K562 (cell line): Measurements from ENCODE around the gene ANKRD12. TPM values are rescaled to one million over a fixed set of nuclear protein-coding genes. Genes with fewer than 3 reads are reported as not detected.

Experiments used
- ATAC-seq: fragments of 200-7000 bp; cut with Tn5 transposase; 3 replicates; pipeline ENCODE4 v1.9.1; 2020; ENCODE audit warnings: moderate library complexity
- BruUV-seq: library from RNA; stranded (reverse); fragments of 400-500 nt; replicated peaks from 2 replicates; lab custom pipeline; 2021; lab: Mats Ljungman, UMichigan
- CTCF ChIA-PET: fragments of 300-600 bp; formaldehyde crosslinking; extraction: SDS; loops from one replicate; lab custom pipeline; 2021; ENCODE audit warnings: low intra/inter-chr PET ratio; lab: Yijun Ruan, JAX
- POLR2A ChIA-PET: fragments of 300-600, 350-650 bp; sonication (Branson Sonifier 250); formaldehyde crosslinking; extraction: SDS; loops from one replicate; lab custom pipeline; 2021; ENCODE audit warnings: antibody characterized with exemption, inconsistent platforms; lab: Yijun Ruan, JAX
- DNase-seq, 4 experiments: peaks; one replicate each; pipeline versions ENCODE4 v3.0.0 to v3.0.0-alpha.2; 2011 to 2018; ENCODE audit warnings: low spot score in 3 of 4, mixed read lengths in 3 of 4; ENCODE audit errors: extremely low read depth in 1 of 4
- FAIRE-seq: peaks from 2 replicates; lab custom pipeline; 2011; peaks lifted over from hg19 to GRCh38; lab: Jason Lieb, UNC
- H2AFZ ChIP-seq: 2 replicates; pipeline ENCODE4 v1.6.0; 2011; ENCODE audit warnings: low read depth, low read length, control low read depth, inconsistent platforms
- H3K27ac ChIP-seq: fragments of 200-600 bp; 3 replicates; pipeline ENCODE4 v1.8.0; 2011; ENCODE audit warnings: low read depth, mild to moderate bottlenecking, control low read depth, inconsistent platforms, low read length, moderate library complexity, mixed read lengths; ENCODE audit errors: extremely low read depth
- H3K27me3 ChIP-seq, 2 experiments: fragments of 300-600 bp in 1 of 2; 2 replicates in 1 of 2; 3 replicates in 1 of 2; pipeline versions ENCODE4 v1.6.0 to v1.8.0; 2011; ENCODE audit warnings: inconsistent platforms in 2 of 2, low read length in 2 of 2, mild to moderate bottlenecking in 1 of 2, mixed read lengths in 1 of 2, moderate library complexity in 1 of 2; ENCODE audit not compliant: control insufficient read depth in 2 of 2, insufficient read depth in 2 of 2
- H3K36me3 ChIP-seq: fragments of 300-600 bp; 3 replicates; pipeline ENCODE4 v1.8.0; 2011; ENCODE audit warnings: mild to moderate bottlenecking, low read length, inconsistent platforms; ENCODE audit not compliant: control insufficient read depth, insufficient read depth
- H3K4me1 ChIP-seq, 2 experiments: fragments of 200-600 bp in 1 of 2; replicated peaks in 1 of 2; 2 replicates in 1 of 2; 3 replicates in 1 of 2; pipeline versions ENCODE4 v1.5.1 to v1.8.0; 2011; ENCODE audit warnings: inconsistent platforms in 2 of 2, low read length in 2 of 2, mild to moderate bottlenecking in 1 of 2, mixed read lengths in 1 of 2, moderate library complexity in 1 of 2; ENCODE audit not compliant: control insufficient read depth in 2 of 2, insufficient read depth in 2 of 2
- H3K4me2 ChIP-seq: 2 replicates; pipeline ENCODE4 v1.6.1; 2011; ENCODE audit warnings: low read length, control low read depth, inconsistent platforms, mixed read lengths; ENCODE audit not compliant: insufficient read depth
- H3K4me3 ChIP-seq: fragments of 200-600 bp; sonication (generic), shearing (Covaris generic); 2 replicates; pipeline ENCODE4 v1.5.1; 2016; ENCODE audit warnings: control low read depth, inconsistent platforms
- H3K79me2 ChIP-seq: fragments of 200-600 bp; 3 replicates; pipeline ENCODE4 v1.8.0; 2011; ENCODE audit warnings: low read length, inconsistent platforms; ENCODE audit not compliant: control insufficient read depth, insufficient read depth
- H3K9ac ChIP-seq, 2 experiments: 2 replicates each; pipeline versions ENCODE4 v1.6.0 to v1.6.1; 2011; ENCODE audit warnings: low read depth in 2 of 2, low read length in 2 of 2, control low read depth in 1 of 2, inconsistent platforms in 1 of 2, mild to moderate bottlenecking in 1 of 2, mixed read lengths in 1 of 2; ENCODE audit not compliant: insufficient read depth in 1 of 2
- H3K9me1 ChIP-seq: one replicate; pipeline ENCODE4 v1.6.0; 2011; ENCODE audit warnings: inconsistent platforms, mild to moderate bottlenecking, low read length, moderate library complexity; ENCODE audit not compliant: control insufficient read depth, insufficient read depth
- H3K9me3 ChIP-seq: replicated peaks from 2 replicates; pipeline ENCODE4 v1.5.1; 2011; ENCODE audit warnings: low read depth, low read length, inconsistent platforms; ENCODE audit not compliant: control insufficient read depth, insufficient read depth
- H4K20me1 ChIP-seq: replicated peaks from 2 replicates; pipeline ENCODE4 v1.6.1; 2011; ENCODE audit warnings: low read length, inconsistent platforms, mixed read lengths; ENCODE audit not compliant: control insufficient read depth, insufficient read depth
- KDM1A ChIP-seq, 2 experiments: fragments of 450-650 bp; IDR thresholded peaks; 2 replicates each; pipeline ENCODE4 v1.6.1; 2016; ENCODE audit warnings: mild to moderate bottlenecking in 2 of 2
- RAD21 ChIP-seq, 2 experiments: fragments of 250-450 bp in 1 of 2; fragments of 450-650 bp in 1 of 2; sonication (Bioruptor Pico) in 1 of 2; formaldehyde crosslinking in 1 of 2; IDR thresholded peaks in 1 of 2; conservative IDR thresholded peaks in 1 of 2; 2 replicates each; pipeline versions ENCODE4 v1.4.0 to v1.8.0; 2020 to 2022; ENCODE audit warnings: mild to moderate bottlenecking in 2 of 2, moderate library complexity in 1 of 2
- WGBS: fragments of 100-300 bp; shearing (Covaris generic); methylation state at CpG from one replicate; pipeline ENCODE4 v1.1.6; 2016; ENCODE audit warnings: low coverage, mixed read lengths; ENCODE audit not compliant: insufficient coverage; ENCODE audit errors: missing lambda C conversion rate; 5-methylcytosine and 5-hydroxymethylcytosine counted together
- in situ Hi-C: fragments of 300-500 bp; cut with MboI; formaldehyde crosslinking; loops from 4 replicates; pipeline ENCODE4 v1.15.0; 2018; ENCODE audit warnings: inconsistent platforms, mixed read lengths
- intact Hi-C: fragments of 100-400 bp; cut with micrococcal nuclease; formaldehyde crosslinking; loops from 2 replicates; pipeline ENCODE4 v1.14.2; 2022
- polyA plus RNA-seq, 8 experiments: library from polyadenylated mRNA; depleted of rRNA in 4 of 8; stranded (reverse) in 5 of 8; unstranded in 3 of 8; fragments of >200 nt; fragmentation: Nextera tagmentation in 2 of 8; fragmentation: Illumina TruSeq in 1 of 8; extraction: Ambion mirVana in 2 of 8; extraction: Trizol in 1 of 8; gene quantifications; 2 replicates each; pipeline versions ENCODE4 v1.2.1 to v1.2.3, GENCODE V29; 2011 to 2014; ENCODE audit warnings: inconsistent platforms in 1 of 8, missing spikeins in 1 of 8
- total RNA-seq, 7 experiments: library from RNA; depleted of rRNA in 6 of 7; stranded (reverse); fragments of >200 nt in 6 of 7; fragmentation: Illumina TruSeq in 2 of 7; extraction: Trizol in 2 of 7; gene quantifications; 2 replicates each; pipeline versions ENCODE4 v1.2.1 to v1.2.3, GENCODE V29; 2011 to 2021; ENCODE audit warnings: low replicate concordance in 1 of 7
- TF ChIP-seq, protein P1 (sequence below), 3 experiments: IDR thresholded peaks in 2 of 3; conservative IDR thresholded peaks in 1 of 3; 2 replicates each; pipeline ENCODE4 v1.5.1; 2011 to 2012; ENCODE audit warnings: low read length in 3 of 3, mild to moderate bottlenecking in 3 of 3, control low read depth in 2 of 3, improper control_type of control experiment in 1 of 3, inconsistent platforms in 1 of 3, low read depth in 1 of 3, mixed read lengths in 1 of 3, moderate library complexity in 1 of 3; ENCODE audit not compliant: insufficient read depth in 2 of 3
- TF ChIP-seq, protein P2 (sequence below): fragments of 450-650 bp; IDR thresholded peaks from 2 replicates; pipeline ENCODE4 v1.6.1; 2014; ENCODE audit warnings: low read depth, mild to moderate bottlenecking, moderate library complexity, borderline replicate concordance

The ANKRD12 gene
- total and polyA plus RNA-seq, 9 of the 15 experiments (the other 6 are each of a cell fraction or from before 2014, with no cell fraction given), result 6.6 to 28.2 (median 16.0) TPM

DNA sequence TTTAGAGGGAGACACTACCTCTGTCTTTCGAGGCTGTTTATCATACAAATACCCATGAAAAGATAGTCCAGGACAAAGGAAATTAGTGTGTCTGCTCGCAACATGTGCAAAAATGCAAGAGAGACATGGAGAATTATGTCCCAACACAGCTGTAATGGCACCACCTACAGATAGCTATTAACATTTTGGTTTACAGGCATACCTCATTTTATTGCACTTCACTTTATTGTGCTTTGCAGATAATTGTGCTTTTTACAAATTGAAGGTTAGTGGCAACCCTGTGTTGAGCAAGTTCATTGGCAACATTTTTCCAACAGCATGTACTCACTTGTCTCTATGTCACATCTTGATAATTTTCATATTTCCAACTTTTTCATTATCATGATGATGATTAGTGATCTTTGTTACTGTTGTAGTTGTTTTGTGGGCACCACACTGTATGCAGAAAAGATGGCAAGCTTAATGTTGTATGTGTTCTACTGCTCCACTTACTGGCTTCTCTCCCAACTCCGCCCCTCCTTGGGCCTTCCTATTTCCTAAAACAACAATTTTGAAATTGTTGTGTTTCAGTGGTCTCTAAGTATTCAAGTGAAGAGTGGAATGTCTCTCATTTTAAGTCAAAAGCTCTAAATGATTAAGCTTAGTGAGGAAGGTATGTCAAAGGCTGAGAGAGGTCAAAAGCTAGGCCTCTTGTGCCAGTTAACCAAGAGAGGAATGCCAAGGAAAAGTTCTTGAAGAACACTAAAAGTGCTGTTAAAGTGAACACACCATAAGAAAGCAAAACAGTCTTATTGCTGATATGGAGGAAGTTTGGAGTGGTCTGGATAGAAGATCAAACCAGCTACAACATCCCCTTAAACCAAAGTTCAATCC lies 52.0 kb downstream of the ANKRD12 start:
- TF ChIP-seq KDM1A (IDR thresholded peaks at IDR 0.05) (no peak), RAD21 (CRISPR knock-in tag; conservative IDR thresholded peaks at IDR 0.05 in 1 of 2, IDR thresholded peaks at IDR 0.05 in 1 of 2) (peak in 1 of 2 experiments; percentile 37; a peak in 2 of 4 replicates)
- TF ChIP-seq, protein P1, sequence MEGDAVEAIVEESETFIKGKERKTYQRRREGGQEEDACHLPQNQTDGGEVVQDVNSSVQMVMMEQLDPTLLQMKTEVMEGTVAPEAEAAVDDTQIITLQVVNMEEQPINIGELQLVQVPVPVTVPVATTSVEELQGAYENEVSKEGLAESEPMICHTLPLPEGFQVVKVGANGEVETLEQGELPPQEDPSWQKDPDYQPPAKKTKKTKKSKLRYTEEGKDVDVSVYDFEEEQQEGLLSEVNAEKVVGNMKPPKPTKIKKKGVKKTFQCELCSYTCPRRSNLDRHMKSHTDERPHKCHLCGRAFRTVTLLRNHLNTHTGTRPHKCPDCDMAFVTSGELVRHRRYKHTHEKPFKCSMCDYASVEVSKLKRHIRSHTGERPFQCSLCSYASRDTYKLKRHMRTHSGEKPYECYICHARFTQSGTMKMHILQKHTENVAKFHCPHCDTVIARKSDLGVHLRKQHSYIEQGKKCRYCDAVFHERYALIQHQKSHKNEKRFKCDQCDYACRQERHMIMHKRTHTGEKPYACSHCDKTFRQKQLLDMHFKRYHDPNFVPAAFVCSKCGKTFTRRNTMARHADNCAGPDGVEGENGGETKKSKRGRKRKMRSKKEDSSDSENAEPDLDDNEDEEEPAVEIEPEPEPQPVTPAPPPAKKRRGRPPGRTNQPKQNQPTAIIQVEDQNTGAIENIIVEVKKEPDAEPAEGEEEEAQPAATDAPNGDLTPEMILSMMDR (IDR thresholded peaks at IDR 0.05 in 2 of 3, conservative IDR thresholded peaks at IDR 0.05 in 1 of 3; ENCODE audit: insufficient read depth in 2 of 3, low read depth in 1 of 3, low read length in 3 of 3), result 0 out of 6 replicates have a peak, but pooled peaks of 1 of the 3 experiments have one; percentile 7
- TF ChIP-seq, protein P2, sequence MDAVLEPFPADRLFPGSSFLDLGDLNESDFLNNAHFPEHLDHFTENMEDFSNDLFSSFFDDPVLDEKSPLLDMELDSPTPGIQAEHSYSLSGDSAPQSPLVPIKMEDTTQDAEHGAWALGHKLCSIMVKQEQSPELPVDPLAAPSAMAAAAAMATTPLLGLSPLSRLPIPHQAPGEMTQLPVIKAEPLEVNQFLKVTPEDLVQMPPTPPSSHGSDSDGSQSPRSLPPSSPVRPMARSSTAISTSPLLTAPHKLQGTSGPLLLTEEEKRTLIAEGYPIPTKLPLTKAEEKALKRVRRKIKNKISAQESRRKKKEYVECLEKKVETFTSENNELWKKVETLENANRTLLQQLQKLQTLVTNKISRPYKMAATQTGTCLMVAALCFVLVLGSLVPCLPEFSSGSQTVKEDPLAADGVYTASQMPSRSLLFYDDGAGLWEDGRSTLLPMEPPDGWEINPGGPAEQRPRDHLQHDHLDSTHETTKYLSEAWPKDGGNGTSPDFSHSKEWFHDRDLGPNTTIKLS, result no peak
- TF ChIP-seq, all 486 proteins: peak for 2
- BruUV-seq, result no TSS peak
- H3K4me2 ChIP-seq, result no peak overlapping the region
- ATAC-seq (no peak), DNase-seq (no peak), FAIRE-seq (no peak)
- CTCF ChIA-PET, result interaction anchor here (0.5 to 0.6 kb wide), 2 partner anchors 199 to 1332 kb away, joined by 3 read pairs; no protein-coding TSS in a partner anchor
- peaks cover 22% of the 10 kb centered on the region for H3K79me2 ChIP-seq
- H3K9me1 ChIP-seq, result no peaks in the 10 kb centered on the region
- H3K4me1 ChIP-seq, result peaks cover 3 to 30% of the 10 kb centered on the region in 2 experiments; a peak in 3 of 5 replicates
- in situ Hi-C loops, result no loop called here
- no peak overlapping the region for H3K4me3 ChIP-seq
- H3K27ac ChIP-seq, result no peak overlapping the region; the same call in 2 of the 3 replicates
- H3K27me3 ChIP-seq, result no peaks in the 10 kb centered on the region
- H3K9ac ChIP-seq, result no peak overlapping the region
- POLR2A ChIA-PET, result interaction anchor here (0.6 to 2.8 kb wide), 6 partner anchors 8 to 291 kb away, joined by 3 to 12 read pairs (median 3); no protein-coding TSS in a partner anchor
- H3K9me3 ChIP-seq, result no peaks in the 10 kb centered on the region
- intact Hi-C loops, result no loop called here
- peaks cover 27% of the 10 kb centered on the region for H3K36me3 ChIP-seq
- H4K20me1 ChIP-seq, result no peaks in the 10 kb centered on the region; the same call in 1 of the 2 replicates
- H2AFZ ChIP-seq, result no peak overlapping the region
- WGBS, result 89% methylated on average over 3 of the region's 3 CpGs
